H9 (cell line): ENCODE measurements around the gene ZNF485. TPM values are rescaled to one million over a fixed set of nuclear protein-coding genes. Genes with fewer than 3 reads are reported as not detected.

Experiments
- DNase-seq: peaks from one replicate; pipeline ENCODE4 v3.0.0-alpha.2; 2017
- H2AFZ ChIP-seq: one replicate; pipeline ENCODE4 v1.6.1; 2013; ENCODE audit warnings: mild to moderate bottlenecking, low read length, control low read depth, moderate library complexity
- H2AK5ac ChIP-seq: 2 replicates; pipeline ENCODE4 v1.6.1; 2013; ENCODE audit warnings: low read length, control low read depth, mixed read lengths; ENCODE audit not compliant: insufficient read length
- H2BK120ac ChIP-seq: one replicate; pipeline ENCODE4 v1.6.1; 2013; ENCODE audit warnings: low read depth, mild to moderate bottlenecking, low read length, control low read depth, inconsistent platforms; ENCODE audit not compliant: poor library complexity, severe bottlenecking
- H2BK12ac ChIP-seq: 2 replicates; pipeline ENCODE4 v1.6.1; 2013; ENCODE audit warnings: low read length, control low read depth, mixed read lengths, low read depth; ENCODE audit not compliant: insufficient read length
- H2BK15ac ChIP-seq: 2 replicates; pipeline ENCODE4 v1.6.1; 2013; ENCODE audit warnings: low read depth, low read length, control low read depth
- H2BK20ac ChIP-seq: one replicate; pipeline ENCODE4 v1.6.1; 2013; ENCODE audit warnings: low read depth, mild to moderate bottlenecking, low read length, control low read depth, inconsistent platforms; ENCODE audit not compliant: poor library complexity, severe bottlenecking
- H2BK5ac ChIP-seq: 2 replicates; pipeline ENCODE4 v1.6.1; 2013; ENCODE audit warnings: low read length, control low read depth, mixed read lengths; ENCODE audit not compliant: insufficient read length
- H3K14ac ChIP-seq: 2 replicates; pipeline ENCODE4 v1.6.1; 2013; ENCODE audit warnings: low read length, control low read depth; ENCODE audit not compliant: insufficient read depth
- H3K18ac ChIP-seq: 2 replicates; pipeline ENCODE4 v1.6.1; 2013; ENCODE audit warnings: low read depth, mild to moderate bottlenecking, mixed read lengths, low read length, control low read depth; ENCODE audit not compliant: insufficient read length
- H3K23ac ChIP-seq: 2 replicates; pipeline ENCODE4 v1.6.1; 2013; ENCODE audit warnings: low read length, control low read depth, mixed read lengths, low read depth; ENCODE audit not compliant: insufficient read length
- H3K23me2 ChIP-seq: 2 replicates; pipeline ENCODE4 v1.6.1; 2013; ENCODE audit warnings: low read depth, mild to moderate bottlenecking, mixed read lengths, low read length, control low read depth; ENCODE audit not compliant: insufficient read length, poor library complexity, severe bottlenecking
- H3K27ac ChIP-seq: 2 replicates; pipeline ENCODE4 v1.5.1; 2013; ENCODE audit warnings: low read length, control low read depth, mixed read lengths, low read depth; ENCODE audit not compliant: insufficient read length
- H3K27me3 ChIP-seq: 2 replicates; pipeline ENCODE4 v1.6.1; 2013; ENCODE audit warnings: low read length, control low read depth, inconsistent platforms; ENCODE audit not compliant: insufficient read depth
- H3K4ac ChIP-seq: 2 replicates; pipeline ENCODE4 v1.6.1; 2013; ENCODE audit warnings: low read depth, mild to moderate bottlenecking, control low read depth, inconsistent platforms, low read length, moderate library complexity
- H3K4me1 ChIP-seq: 2 replicates; pipeline ENCODE4 v1.6.1; 2013; ENCODE audit warnings: low read length, control low read depth, inconsistent platforms; ENCODE audit not compliant: insufficient read depth
- H3K4me2 ChIP-seq: 2 replicates; pipeline ENCODE4 v1.6.1; 2013; ENCODE audit warnings: low read length, control low read depth, mixed read lengths; ENCODE audit not compliant: insufficient read length, insufficient read depth
- H3K56ac ChIP-seq: 2 replicates; pipeline ENCODE4 v1.6.1; 2013; ENCODE audit warnings: low read depth, mild to moderate bottlenecking, mixed read lengths, low read length, control low read depth; ENCODE audit not compliant: insufficient read length
- H3K79me1 ChIP-seq: 2 replicates; pipeline ENCODE4 v1.6.1; 2013; ENCODE audit warnings: low read depth, mild to moderate bottlenecking, moderate library complexity, low read length, control low read depth, inconsistent platforms; ENCODE audit not compliant: insufficient read depth, poor library complexity, severe bottlenecking
- H3K79me2 ChIP-seq: 2 replicates; pipeline ENCODE4 v1.6.1; 2013; ENCODE audit warnings: low read length, control low read depth, inconsistent platforms; ENCODE audit not compliant: insufficient read depth
- H3K9ac ChIP-seq: 2 replicates; pipeline ENCODE4 v1.6.1; 2013; ENCODE audit warnings: low read length, control low read depth, mixed read lengths; ENCODE audit not compliant: insufficient read length; ENCODE audit errors: extremely low read depth
- H3K9me3 ChIP-seq: one replicate; pipeline ENCODE4 v1.6.1; 2013; ENCODE audit warnings: low read depth, low read length, inconsistent platforms; ENCODE audit not compliant: control insufficient read depth
- H3T11ph ChIP-seq: one replicate; pipeline ENCODE4 v1.6.1; 2013; ENCODE audit warnings: mild to moderate bottlenecking, low read length, control low read depth, inconsistent platforms
- H4K20me1 ChIP-seq: one replicate; pipeline ENCODE4 v1.6.1; 2013; ENCODE audit not compliant: control insufficient read depth, insufficient read length, insufficient read depth
- H4K5ac ChIP-seq: 2 replicates; pipeline ENCODE4 v1.6.1; 2013; ENCODE audit warnings: low read depth, mild to moderate bottlenecking, mixed read lengths, low read length, control low read depth; ENCODE audit not compliant: insufficient read length
- H4K8ac ChIP-seq: replicated peaks from 2 replicates; pipeline ENCODE4 v1.6.1; 2013; ENCODE audit warnings: low read length, control low read depth, mixed read lengths, low read depth; ENCODE audit not compliant: insufficient read length
- H4K91ac ChIP-seq: 2 replicates; pipeline ENCODE4 v1.6.1; 2013; ENCODE audit warnings: low read depth, mild to moderate bottlenecking, moderate library complexity, mixed read lengths, low read length, control low read depth; ENCODE audit not compliant: insufficient read length
- H3K27ac Mint-ChIP-seq, 3 experiments: 2 replicates in 2 of 3; 3 replicates in 1 of 3; pipeline ENCODE4 v1.8.0; 2020 to 2021; ENCODE audit warnings: mixed read lengths in 3 of 3, mild to moderate bottlenecking in 1 of 3, moderate library complexity in 1 of 3
- H3K27me3 Mint-ChIP-seq: 2 replicates; pipeline ENCODE4 v1.8.0; 2021; ENCODE audit warnings: low read depth, mild to moderate bottlenecking, moderate library complexity, mixed read lengths
- H3K36me3 Mint-ChIP-seq, 3 experiments: 2 replicates in 2 of 3; 3 replicates in 1 of 3; pipeline ENCODE4 v1.8.0; 2020 to 2021; ENCODE audit warnings: low read depth in 3 of 3, mixed read lengths in 3 of 3; ENCODE audit not compliant: insufficient read depth in 1 of 3
- H3K4me1 Mint-ChIP-seq, 2 experiments: 2 replicates each; pipeline ENCODE4 v1.8.0; 2020; ENCODE audit warnings: mixed read lengths in 2 of 2
- H3K4me3 Mint-ChIP-seq, 2 experiments: 2 replicates in 1 of 2; 3 replicates in 1 of 2; pipeline ENCODE4 v1.8.0; 2020 to 2021; ENCODE audit warnings: mild to moderate bottlenecking in 2 of 2, mixed read lengths in 2 of 2, moderate library complexity in 1 of 2
- H3K9me3 Mint-ChIP-seq, 2 experiments: 2 replicates in 1 of 2; 3 replicates in 1 of 2; pipeline ENCODE4 v1.8.0; 2020; ENCODE audit warnings: mild to moderate bottlenecking in 2 of 2, mixed read lengths in 2 of 2, moderate library complexity in 1 of 2
- CTCF ChIP-seq: fragments of 200-600 bp; sonication (generic); conservative IDR thresholded peaks from 3 replicates; pipeline ENCODE4 v1.8.0; 2021; ENCODE audit warnings: antibody characterized with exemption, mild to moderate bottlenecking
- WGBS: extraction: QIAGEN DNeasy Blood & Tissue Kit; methylation state at CpG from one replicate; pipeline ENCODE4 v1.1.7; 2013; ENCODE audit warnings: missing lambda C conversion rate, low lambda C conversion rate, mixed read lengths; ENCODE audit not compliant: insufficient read length; ENCODE audit errors: extremely low coverage; 5-methylcytosine and 5-hydroxymethylcytosine counted together
- total RNA-seq: library from RNA; stranded (reverse); gene quantifications from 2 replicates; pipeline ENCODE4 v1.2.1, GENCODE V29; 2021

The ZNF485 gene
- total RNA-seq, 1 experiment from 2014 or later = 8.9 TPM

GRCh38 chr10:43596546-43596945, 9.7 kb upstream of the ZNF485 start:
- WGBS = no CpG with 5 or more reads among the region's 4 CpGs
- no peak overlapping the region for H3K27ac ChIP-seq
- H3K14ac ChIP-seq = no peak overlapping the region
- H3K27me3 Mint-ChIP-seq = peaks cover 12% of the 10 kb centered on the region
- H3K27me3 ChIP-seq = no peaks in the 10 kb centered on the region
- no peak overlapping the region for H3K4ac ChIP-seq
- H2AFZ ChIP-seq = no peak overlapping the region
- H3K36me3 Mint-ChIP-seq = peaks cover 0 to 10% (median 2%) of the 10 kb centered on the region in 3 experiments; a peak in 2 of 7 replicates
- DNase-seq = no peak
- no peak overlapping the region for H3K18ac ChIP-seq
- H3K4me1 Mint-ChIP-seq = no peaks in the 10 kb centered on the region
- no peak for TF ChIP-seq CTCF
- no peak overlapping the region for H3K27ac Mint-ChIP-seq
- no peak overlapping the region for H3K4me2 ChIP-seq
- H4K91ac ChIP-seq = no peak overlapping the region
- no peaks in the 10 kb centered on the region for H3K79me1 ChIP-seq
- H2BK120ac ChIP-seq = no peak overlapping the region
- H3K9me3 Mint-ChIP-seq = peaks cover 54 to 66% of the 10 kb centered on the region in 2 experiments
- H2AK5ac ChIP-seq = no peak overlapping the region
- H2BK12ac ChIP-seq = no peak overlapping the region
- no peak overlapping the region for H2BK20ac ChIP-seq
- H3K23me2 ChIP-seq = no peaks in the 10 kb centered on the region
- H4K20me1 ChIP-seq = no peaks in the 10 kb centered on the region
- no peaks in the 10 kb centered on the region for H3K4me1 ChIP-seq
- no peak overlapping the region for H2BK15ac ChIP-seq
- no peak overlapping the region for H3T11ph ChIP-seq
- no peak overlapping the region for H3K9ac ChIP-seq
- H4K5ac ChIP-seq = no peak overlapping the region
- H3K79me2 ChIP-seq = no peaks in the 10 kb centered on the region
- no peak overlapping the region for H3K4me3 Mint-ChIP-seq
- peaks cover 9% of the 10 kb centered on the region for H3K9me3 ChIP-seq
- no peak overlapping the region for H4K8ac ChIP-seq
- H2BK5ac ChIP-seq = no peak overlapping the region
- no peak overlapping the region for H3K23ac ChIP-seq
- no peak overlapping the region for H3K56ac ChIP-seq
